HG03354 (cell line): ENCODE measurements around the gene HDAC9.

Source experiments
- ATAC-seq: cut with Tn5 transposase; IDR thresholded peaks from one replicate; pipeline ENCODE4 v1.9.1; 2021; ENCODE audit warnings: mild to moderate bottlenecking; ENCODE audit not compliant: unreplicated experiment, poor library complexity, severe bottlenecking

The HDAC9 gene

DNA sequence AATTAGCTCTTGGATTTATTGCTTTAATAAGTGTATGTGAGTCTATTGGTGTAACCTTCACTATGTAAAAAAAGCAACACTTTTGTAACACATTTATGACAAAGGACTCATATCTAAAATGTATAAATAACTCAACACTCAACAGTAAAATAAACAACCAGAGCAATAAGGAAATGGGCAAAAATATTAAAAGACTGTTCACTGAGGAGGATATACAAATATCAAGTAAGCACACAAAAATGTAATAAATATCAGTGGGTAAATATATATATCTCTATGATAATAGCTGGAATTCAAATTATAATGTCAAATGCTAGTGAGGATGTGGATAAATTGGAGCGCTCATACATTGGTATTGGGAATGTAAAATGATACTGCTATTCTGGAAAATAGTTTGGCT lies 53.0 kb downstream of the HDAC9 start:
- ATAC-seq, result no peak

DNA sequence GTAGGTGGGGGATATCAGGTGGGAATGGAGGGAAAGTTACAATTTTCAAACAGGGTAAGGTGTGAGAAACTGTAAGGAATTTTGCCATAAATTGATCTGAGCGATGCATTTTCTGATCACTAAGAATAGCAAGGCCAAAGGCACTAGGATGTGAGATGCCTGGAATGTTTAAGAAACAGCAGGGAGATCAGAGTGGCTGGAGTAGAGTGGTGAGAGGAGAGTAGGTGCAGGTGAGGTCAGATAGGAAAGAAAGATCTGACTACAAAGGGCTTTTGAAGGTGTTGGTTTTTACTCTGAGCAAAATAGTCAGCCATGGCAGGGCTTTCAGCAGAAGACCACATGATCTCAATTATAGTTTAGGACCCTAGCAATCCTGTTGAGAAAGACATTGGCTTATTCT lies 55.0 kb downstream of the HDAC9 start:
- ATAC-seq, result no peak

DNA sequence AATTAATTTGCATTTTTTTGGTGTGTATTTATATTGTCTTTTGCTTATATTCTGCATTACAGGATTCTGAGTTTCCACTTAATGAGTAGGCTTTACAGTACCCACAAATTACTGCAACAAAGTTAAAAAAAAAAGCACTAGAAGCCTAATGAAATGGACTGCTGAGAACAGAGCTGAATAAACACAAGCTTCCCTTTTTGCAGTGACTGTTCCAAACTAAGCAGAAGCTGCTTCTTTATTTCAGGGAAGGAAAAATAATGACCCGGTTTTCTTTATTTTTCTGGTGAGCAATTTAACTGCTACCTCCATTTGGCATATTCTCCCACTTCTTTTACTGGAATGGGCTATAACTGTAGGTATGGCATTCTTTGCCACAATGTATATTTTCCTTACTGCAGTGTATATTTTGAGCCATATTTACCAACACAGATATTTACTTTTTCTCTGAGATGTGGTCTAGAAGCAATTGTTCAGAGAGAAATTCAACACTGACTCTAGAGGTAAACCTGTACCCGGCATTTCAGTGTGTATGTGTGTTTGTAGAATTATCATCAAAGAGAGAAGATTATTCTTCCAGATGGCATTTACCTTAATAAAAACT lies 56.9 kb downstream of the HDAC9 start:
- ATAC-seq, result peak; percentile 6

DNA sequence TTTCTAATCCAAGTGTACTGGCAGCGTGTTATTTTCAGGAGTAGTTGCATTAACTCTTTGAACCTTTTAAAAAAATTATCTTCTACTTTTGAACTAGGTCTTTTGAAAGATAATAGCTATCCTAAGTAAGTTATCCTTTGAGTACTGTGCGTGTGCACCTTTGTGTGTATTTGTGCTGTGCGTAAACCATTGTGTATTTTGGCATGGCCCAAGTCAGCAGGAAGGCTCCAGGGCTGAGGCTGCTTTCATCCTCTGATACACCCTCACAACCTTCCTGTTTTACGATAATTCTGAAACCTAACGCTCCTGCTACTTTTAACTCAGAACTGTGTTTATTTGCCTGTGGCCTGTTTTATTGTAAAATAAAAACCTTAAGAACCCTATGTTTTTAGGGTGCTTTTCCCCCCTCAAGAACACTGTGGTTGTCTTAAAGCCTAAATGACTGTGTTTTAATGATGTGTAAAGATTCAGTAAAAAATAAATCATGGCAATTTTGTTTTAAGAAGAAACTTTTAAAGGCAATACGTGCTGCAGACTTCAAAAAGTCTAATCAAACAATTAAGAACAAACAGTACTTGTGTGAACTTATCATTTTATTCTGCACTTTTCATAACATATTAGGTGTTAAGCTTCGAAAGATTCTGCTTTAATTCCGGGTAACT lies 57.5 kb downstream of the HDAC9 start:
- peak; percentile 57 for ATAC-seq

DNA sequence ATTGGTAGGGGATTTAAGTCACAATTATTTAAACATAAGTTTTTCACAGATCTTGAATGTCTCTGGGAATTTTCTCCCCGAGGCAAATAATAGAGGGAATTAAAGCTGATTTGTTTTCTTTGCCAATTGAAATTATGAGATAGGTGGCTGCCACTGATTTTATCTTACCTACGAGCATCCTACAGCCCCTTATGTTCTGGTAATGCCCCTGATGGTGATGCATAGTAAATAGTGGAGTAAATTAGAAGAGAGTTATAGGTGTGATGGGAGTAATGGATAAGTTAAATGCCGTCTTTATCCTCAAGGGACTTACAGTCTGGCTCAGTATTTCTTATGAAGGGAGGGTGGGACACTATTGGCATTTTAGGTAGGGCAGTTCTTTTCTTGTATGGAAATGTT lies 58.1 kb downstream of the HDAC9 start:
- ATAC-seq, result no peak

DNA sequence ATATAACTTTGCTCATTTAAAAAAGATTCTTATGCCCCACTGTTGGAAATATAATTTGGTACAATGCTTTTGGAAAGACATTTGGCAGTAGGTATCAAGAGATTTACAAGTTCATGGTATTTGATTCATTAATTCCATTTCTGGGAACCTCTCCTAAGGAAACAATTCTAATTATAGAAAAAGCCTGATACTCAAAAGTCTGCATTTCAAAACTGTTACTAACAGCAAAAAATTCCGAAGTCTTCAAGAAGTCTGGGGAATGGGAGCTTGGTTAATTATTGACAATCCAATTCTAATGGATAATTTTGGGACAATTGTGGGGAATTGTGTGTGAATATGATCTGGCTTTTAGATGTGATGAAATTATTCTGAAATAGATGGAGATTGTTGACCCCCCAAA lies 59.6 kb downstream of the HDAC9 start:
- no peak for ATAC-seq

DNA sequence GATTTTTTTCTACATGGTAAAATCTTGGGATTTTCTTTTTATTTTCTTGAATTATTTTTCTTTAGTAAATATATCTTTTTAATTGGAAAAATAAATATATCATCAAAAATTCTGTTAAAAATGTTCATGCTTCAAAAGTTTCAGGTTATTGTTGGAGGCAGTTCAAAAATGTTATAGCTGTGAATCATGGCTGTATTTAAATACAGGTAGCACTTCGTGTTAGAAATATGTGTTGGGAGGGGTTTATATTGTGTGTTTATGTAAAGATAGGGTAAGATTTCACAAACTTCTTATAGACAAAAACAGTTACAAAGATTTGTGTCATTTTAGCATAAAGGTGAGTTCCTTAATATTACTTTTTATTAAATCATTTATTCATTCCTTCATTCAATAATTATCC lies 60.4 kb downstream of the HDAC9 start:
- no peak for ATAC-seq

DNA sequence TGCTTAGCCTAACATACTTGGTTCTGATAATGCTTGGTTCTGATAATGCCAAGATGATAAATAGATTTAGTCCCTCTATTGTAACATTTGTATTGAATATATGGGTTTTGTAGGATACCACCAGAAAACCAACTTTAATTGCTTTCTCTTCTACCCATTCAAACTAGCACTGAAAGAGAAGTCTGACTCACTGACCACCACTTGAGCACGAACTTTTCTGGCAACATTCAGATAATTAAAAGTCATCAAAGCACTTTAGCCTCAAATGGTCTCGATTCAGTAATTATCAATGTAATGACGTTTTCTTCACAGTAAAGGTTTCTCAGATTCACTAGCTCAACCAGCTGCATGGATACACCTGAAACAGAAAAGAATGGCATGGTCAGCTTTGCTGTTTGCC lies 63.0 kb downstream of the HDAC9 start:
- no peak for ATAC-seq

DNA sequence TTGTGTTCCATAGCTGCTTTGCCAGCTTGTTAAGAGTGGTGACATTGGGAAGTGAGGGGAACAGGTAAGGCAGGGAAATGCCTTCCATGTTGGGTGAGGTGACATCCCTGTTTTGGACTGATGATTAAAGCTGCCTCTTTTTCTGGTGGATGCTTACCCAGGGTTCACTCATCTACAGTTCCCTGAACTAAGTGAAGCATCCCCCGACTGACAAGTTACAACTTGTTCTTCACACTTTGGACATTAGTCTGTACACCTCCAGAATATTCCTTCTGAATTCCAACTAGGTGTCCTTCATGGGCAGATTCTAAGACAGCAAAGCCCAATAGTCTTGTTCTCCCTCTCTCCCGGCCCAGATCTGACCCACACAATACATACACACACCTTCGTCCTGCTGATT lies 63.4 kb downstream of the HDAC9 start:
- ATAC-seq, result no peak

DNA sequence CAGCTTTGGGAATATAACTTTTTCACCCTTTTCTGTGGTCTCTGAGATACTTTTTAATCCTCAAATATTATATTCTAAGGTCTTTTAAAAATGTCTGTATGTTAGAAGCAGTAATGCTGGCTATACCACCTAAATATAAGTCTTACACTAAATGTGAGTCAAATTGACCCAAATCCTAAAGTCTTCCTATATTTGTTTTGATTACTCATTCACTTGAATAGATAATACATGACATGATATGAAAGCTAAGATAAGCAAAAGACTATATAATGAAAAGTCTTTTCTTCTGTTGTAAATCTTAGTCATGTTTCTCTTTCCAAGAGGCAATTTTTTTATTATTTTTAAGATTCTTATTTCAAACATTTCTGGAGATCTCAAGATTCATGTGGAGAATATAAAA lies 64.2 kb downstream of the HDAC9 start:
- no peak for ATAC-seq

DNA sequence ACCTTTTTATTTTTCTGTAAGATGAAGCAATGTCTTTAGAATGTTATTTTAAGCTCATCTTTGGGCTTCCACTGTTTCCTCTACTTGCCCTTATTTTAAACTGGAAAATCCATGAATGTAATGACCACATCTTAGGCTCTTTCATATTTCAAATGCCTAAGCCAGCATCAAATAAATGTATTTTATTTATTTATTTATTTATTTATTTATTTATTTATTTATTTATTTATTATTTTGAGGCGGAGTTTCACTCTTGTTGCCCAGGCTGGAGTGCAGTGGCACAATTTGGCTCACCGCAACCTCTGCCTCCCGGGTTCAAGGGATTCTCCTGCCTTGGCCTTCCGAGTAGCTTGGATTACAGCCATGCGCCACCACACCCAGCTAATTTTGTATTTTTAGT lies 69.2 kb downstream of the HDAC9 start:
- ATAC-seq, result no peak

DNA sequence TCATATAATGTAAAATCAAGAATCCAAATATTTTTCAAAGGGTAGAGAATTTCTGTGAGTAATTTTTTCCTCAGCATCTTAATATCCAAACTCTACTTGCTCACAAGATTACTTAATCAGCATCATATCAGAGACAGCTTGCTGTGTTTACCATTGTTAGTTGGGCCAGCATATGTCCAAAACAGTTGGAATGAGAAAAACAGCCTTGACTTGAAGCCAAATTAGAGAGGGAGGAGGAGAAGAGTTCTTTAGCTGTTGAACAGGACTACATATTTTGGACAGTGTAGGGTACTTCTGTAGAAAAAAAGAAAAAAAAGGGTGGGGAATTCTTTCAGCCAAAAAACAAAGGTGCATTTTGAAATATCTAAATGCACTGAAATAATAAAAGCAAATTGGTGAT lies 69.8 kb downstream of the HDAC9 start:
- ATAC-seq, result no peak

DNA sequence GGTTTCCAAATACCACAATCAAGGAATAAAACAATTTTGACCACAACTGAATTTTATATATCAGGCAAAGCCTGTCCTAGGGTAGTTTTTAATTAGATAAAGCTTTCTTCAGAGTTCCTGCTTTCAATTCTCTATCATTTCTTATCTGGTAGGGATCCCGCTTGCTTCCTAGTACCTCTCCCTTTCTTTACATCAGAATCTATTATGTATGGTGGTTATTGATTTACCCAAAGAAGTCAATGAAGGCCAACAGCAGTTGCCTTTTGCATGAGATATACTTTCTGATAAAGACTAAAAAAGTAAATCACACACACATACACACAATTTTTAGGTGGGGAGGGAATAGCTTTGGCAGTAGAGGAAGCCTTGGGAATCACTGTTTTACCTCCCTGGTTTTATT lies 70.7 kb downstream of the HDAC9 start:
- ATAC-seq, result no peak

DNA sequence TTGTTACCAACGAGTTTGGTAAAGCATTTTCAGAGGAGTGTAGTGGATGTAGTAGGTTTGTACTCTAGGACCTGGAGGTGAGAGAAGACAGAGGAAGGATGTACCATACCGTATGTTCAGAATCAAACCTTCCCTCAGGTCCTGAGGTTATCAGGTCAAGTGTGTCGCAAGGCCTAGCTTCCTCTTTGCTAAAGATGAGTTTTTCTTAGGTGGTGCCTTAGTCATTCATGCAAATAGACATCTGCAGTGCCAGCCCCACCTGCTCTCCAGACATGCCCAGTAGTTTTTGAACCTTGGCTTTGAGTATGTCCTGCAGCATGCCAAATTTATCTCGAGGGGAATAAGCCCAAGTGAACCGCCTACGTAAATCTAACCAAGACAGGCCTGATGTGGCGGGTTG lies 71.3 kb downstream of the HDAC9 start:
- ATAC-seq, result peak; percentile 99

DNA sequence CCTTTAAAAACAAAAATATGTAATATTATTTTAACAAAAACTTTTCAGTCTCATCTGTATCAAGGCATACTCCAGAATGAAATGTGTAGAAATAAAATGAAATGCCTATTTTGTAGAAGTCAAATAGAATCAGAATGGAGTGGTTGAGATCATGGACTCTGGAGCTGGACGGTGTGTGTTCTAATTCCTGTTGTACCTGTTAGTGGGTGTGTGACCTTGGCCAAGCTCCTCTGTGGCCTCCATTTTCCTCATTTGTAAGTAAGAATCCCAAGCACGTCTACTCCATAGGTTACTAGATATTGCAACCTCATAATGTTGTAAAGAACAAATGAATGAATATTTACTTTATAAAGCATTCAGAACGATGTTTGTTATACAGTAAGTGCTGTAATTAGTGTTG lies 74.9 kb downstream of the HDAC9 start:
- no peak for ATAC-seq

DNA sequence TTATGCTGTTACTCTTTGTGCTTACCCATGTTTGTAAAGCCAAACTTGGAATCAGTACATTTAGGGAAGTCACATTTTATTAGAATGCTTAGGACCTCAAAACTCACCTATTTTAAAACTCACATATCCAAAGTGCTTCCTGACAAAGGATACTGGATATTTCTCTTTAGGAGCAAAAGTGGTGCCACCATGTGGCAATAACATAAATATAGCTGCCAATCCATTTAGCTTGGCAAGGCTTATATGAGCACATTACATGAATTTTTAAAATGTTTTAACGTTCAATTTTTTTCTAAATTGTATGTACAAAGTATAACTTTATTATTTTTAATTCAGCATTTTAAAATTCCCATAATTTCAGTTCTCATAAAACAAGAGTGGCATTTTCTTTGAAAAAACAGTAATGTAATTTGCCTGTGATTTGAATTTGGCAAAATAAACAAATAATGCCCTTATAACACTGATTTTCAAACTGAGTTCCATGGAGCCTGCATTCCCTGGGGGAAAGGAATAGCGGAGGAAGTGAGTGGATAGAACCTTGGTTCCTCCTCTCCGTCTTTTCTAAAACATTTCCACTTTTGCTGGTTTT lies 75.4 kb downstream of the HDAC9 start:
- no peak for ATAC-seq

DNA sequence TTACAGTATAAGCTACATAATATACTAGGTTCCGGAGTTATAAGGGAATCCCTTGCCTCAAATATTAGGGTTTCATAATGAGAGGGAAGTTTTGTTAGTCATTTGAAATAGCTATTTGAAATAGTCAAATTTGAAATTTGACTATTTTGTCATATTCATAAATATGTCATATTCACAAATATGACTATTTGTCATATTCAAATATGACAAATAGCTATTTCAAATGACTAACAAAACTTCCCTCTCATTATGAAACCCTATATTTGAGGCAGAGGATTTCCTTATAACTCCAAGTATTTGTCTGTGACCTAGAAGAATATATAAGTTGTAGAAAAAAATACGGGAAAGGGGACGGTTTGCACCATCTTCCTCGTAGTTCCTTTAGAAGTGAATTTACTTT lies 76.6 kb downstream of the HDAC9 start:
- ATAC-seq, result no peak

DNA sequence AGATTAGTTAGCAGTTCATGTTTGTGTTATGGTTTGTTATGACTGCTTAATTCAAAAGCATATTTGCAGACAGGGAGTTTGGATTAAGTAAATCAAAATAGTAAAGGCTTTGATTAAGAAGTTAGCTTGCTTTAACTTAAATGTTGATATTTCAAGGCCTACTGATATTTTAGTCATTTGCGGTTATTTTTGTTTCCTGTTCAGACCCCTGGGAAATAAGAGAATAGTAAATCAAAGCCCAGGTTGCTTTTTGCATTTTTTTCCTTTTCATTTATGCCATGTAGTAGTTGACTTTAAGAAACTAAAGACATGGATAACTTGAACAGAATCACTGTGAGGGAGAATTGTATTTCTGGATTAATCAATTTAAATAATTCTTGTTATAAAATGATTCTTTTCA lies 77.3 kb downstream of the HDAC9 start:
- no peak for ATAC-seq

DNA sequence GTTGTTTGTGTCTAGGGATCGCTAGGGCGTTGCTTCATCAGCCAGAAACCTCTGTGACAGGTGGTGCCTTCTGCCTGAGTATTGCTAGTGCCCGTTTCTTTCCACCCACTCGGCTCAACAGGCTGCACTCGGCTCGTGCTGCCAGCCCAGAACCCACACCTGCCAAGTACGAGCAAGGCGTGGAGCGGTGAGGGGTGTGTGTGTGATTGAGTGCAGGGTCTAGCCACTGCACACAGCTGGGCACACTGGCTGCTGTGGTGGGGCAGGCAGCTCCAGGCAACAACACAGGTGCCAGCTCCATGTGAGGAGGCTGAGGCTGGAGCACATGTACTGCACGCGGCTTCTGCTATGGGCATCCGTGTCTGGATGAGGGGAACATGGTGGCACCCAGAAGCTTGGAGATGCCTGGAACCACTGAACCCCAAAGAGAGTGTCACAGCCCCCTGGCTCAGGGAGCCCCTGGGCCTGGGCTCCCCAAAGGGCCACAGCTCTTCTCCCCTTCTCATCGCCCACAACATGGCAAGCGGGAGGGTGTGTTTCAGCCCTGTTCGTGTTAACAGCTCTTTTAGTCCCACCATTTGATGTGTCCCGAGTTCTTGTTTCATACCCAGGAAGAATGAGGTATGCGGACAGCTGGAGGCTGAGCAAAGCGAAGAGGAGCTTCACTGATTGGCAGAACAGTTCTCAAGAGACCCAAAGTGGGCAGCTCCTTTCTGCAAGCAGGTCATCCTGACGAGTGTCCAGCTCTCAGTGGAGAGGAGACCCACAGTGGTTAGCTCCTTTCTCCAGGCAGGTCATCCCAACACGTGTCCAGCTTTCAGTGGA lies 78.1 kb downstream of the HDAC9 start:
- peak; percentile 63 for ATAC-seq

DNA sequence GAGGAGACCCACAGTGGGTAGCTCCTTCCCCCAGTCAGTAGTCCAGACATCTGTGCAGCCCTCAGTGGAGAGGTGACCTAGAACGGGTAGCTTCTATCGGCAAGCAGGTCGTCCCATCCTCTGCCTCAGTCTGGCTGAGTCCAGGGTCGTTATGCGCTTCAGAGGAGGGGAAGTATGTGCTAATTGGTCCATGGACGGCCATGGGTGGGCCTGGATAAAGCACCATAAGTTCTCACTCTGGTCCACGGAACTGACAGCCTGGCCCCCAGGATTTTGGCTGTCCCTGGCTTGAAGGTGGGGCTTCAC lies 78.6 kb downstream of the HDAC9 start:
- ATAC-seq, result no peak

DNA sequence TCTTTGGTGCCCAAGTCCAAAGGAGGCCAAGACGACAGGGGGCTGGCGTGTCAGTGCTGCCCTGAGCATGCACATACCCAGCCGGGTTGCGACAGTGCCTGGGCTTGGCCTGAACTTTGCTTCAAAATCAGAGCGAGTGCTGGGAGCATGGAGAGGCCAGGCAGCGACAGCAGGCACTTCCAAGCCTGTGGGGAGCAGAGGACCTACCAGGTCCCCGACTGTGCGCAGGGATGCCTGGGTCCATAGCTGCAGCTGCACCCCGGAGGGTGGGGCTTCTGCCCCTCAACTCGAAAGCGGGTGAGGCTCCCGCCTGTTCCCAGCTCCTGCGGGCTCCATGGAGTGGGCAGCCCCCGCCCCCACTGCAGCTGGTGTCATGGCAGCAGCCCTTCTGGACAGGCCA lies 79.1 kb downstream of the HDAC9 start:
- ATAC-seq, result no peak
